ENCODE measurements around the gene ELOVL6.

ELOVL6 gene

DNA sequence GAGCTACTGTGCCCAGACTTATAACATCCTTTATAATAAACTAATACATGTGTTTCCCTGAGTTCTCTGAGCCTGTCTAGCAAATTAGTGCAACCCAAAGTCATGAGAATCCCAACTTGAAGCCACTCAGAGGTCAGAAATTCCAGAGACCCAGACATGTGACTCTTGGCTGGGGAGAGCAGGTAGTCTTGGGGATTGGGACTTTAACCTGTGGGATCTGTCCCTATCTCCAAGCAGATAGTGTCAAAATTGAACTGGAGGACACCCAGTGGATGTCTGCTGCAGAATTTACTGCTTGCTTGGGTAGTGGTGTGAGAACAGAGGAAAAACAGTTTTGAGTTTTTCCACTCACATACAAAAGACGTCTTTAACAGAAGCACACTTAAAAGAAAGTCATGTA lies 26.4 kb downstream of the ELOVL6 start:
- DNase-seq (ENCODE audit: low read depth): no peak
- TF ChIP-seq CTCF (IDR thresholded peaks at IDR 0.05; ENCODE audit: insufficient read depth, low read depth, low read length, missing control alignments): no peak
- no peak overlapping the region for H3K4me3 ChIP-seq (ENCODE audit: low read length)

- no peak for DNase-seq (ENCODE audit: low read depth)
- TF ChIP-seq CTCF (IDR thresholded peaks at IDR 0.05; ENCODE audit: insufficient read depth, low read depth, low read length, missing control alignments): no peak
- H3K4me3 ChIP-seq (ENCODE audit: low read length): no peak overlapping the region
Observed at GRCh38 chr4:110170861-110171260, 27.6 kb downstream of the ELOVL6 start.

DNA sequence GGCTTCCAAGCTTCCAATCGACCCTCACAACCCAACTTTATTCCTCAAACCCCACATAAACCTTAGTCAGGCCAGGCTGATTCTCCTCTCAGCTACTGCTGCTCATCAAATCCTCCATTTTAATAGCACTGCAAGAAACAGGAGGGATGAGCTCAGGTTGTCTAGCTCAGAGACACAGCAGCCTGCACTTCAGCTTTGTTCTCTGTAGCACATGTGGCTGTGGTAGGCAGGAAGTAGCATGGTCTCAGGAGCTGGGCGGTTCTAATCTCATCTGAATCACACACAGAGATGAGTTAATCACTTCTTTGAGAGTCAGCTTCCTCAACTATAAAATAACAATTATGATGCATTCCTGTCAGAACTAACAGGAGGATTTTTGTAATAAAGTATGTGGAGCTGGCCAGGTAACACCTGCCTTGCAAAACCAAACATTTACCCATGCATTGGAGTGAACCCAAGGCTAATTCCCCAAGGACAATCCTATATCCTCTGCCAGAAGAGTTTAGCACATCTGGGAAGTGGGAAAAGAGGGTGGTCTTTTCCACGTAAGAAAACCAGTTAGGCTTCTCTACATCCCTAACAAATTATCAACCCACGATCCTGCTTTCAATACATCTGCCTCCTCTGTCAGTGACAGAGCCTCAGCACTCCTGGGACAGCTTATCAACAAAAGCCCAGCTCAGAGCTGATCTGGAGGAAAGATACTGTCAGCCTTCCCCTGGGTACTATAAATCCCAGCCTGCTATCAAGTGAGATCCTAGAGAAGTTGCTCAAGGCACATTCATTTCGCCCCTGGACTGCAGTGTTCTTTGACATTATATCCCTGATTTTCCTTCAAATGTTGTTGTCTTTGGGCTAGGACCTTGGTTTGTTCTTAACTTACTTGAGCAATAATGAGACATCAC lies 32.8 kb downstream of the ELOVL6 start:
- peak; percentile 91 for DNase-seq (ENCODE audit: low read depth)
- TF ChIP-seq CTCF (IDR thresholded peaks at IDR 0.05; ENCODE audit: insufficient read depth, low read depth, low read length, missing control alignments): no peak
- no peak overlapping the region for H3K4me3 ChIP-seq (ENCODE audit: low read length)

DNA sequence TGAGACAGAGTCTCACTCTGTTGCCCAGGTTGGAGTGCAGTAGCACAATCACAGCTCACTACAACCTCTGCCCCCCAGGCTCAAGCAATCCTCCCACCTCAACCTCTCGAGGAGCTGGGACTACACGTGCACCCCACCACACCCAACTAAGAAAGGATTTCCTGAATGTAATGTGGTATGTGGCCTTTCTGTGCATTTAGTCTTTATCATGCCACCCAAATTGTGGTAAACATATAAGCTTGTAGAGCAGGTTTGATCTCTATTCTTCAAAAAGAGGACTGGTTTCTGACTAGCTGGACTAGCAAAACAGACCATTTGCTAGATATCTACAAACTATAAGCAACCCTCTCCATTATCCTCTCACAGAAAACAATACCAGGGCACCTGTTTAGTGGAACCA lies 33.6 kb downstream of the ELOVL6 start:
- TF ChIP-seq CTCF (IDR thresholded peaks at IDR 0.05; ENCODE audit: insufficient read depth, low read depth, low read length, missing control alignments): no peak
- H3K4me3 ChIP-seq (ENCODE audit: low read length): no peak overlapping the region
- DNase-seq (ENCODE audit: low read depth): peak; percentile 61

DNA sequence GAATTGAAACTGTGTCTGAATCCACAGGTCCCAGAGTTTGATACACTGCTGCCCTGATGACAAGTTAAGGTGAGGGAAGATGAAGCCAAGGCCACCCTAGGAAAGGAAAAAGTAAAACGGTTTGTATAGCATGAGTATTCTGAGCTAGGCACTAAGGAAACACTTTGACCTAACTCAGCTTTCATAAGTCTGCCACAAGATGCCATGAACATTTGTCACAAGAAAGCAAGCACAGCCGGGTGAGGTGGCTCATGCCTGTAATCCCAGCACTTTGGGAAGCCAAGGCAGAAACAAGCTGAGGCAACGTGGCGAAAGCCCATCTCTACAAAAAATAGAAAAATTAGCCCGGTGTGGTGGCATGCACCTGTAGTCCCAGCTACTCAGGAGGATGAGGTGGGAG lies 34.2 kb downstream of the ELOVL6 start:
- DNase-seq (ENCODE audit: low read depth): peak; percentile 57
- TF ChIP-seq CTCF (IDR thresholded peaks at IDR 0.05; ENCODE audit: insufficient read depth, low read depth, low read length, missing control alignments): no peak
- H3K4me3 ChIP-seq (ENCODE audit: low read length): no peak overlapping the region

- no peak overlapping the region for H3K4me3 ChIP-seq (ENCODE audit: low read length)
- peak; percentile 73 for DNase-seq (ENCODE audit: low read depth)
- no peak for TF ChIP-seq CTCF (IDR thresholded peaks at IDR 0.05; ENCODE audit: insufficient read depth, low read depth, low read length, missing control alignments)
Observed at GRCh38 chr4:110163327-110164069, 34.9 kb downstream of the ELOVL6 start.

Measured in epithelial cell of esophagus (primary cell).